HG02973 (cell line): ENCODE results near the gene FHL2.
"Not testable (repeated sequence)": the region's sequence is repeated elsewhere in the genome, so short reads cannot be mapped to it uniquely, and the experiment has no call there.

Experiments
- ATAC-seq: cut with Tn5 transposase; IDR thresholded peaks from one replicate; pipeline ENCODE4 v1.9.1; 2021; ENCODE audit warnings: moderate library complexity; ENCODE audit not compliant: unreplicated experiment

Gene FHL2

DNA sequence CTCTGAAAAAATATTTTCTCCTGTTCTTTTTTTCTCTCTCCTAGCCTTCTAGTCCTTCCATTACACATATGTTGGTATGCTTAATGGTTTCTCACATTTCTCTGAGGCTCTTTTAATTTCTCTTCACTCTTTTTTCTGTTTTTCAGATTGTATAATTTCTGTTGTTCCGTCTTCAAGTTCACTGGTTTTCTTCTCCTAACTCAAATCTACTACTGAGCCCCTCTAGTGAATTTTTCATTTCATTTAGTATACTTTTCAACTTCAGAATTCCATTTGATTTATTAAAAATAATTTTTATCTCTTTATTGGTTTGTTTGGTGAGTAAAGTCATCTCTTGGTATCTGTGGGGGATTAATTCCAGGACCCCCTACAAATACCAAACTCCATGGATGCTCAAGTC, 41.7 kb downstream of the FHL2 start:
- ATAC-seq, result no peak

- ATAC-seq, result no peak
Observed at GRCh38 chr2:105344704-105345345, 54.0 kb downstream of the FHL2 start.

DNA sequence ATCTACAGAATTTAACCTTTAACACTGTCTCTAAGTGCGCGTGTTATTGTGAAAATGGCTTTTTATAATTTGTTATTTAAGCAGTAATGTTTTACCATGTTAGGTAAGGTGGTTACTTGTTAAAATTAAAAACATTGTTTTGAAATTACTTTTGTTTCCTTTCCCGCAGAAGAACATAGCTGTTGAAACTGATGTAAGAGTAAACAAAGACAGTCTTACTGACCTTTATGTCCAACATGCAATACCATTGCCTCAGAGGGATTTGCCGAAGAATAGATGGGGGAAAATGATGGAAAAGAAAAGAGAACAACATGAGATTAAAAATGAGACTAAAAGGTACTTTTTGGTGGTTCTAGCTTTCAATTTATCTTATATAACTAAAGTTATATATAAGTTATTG, 59.4 kb downstream of the FHL2 start:
- ATAC-seq, result no peak

GRCh38 chr2:105338020-105338385, 60.8 kb downstream of the FHL2 start:
- ATAC-seq, result peak; percentile 22

GRCh38 chr2:105337122-105338019, 61.5 kb downstream of the FHL2 start, which contains the start of gene C2orf49:
Gene C2orf49, plus strand, starts transcription at chr2:105337540. Its CDS starts 48 bp downstream, at chr2:105337588.
- ATAC-seq, result peak; percentile 85

DNA sequence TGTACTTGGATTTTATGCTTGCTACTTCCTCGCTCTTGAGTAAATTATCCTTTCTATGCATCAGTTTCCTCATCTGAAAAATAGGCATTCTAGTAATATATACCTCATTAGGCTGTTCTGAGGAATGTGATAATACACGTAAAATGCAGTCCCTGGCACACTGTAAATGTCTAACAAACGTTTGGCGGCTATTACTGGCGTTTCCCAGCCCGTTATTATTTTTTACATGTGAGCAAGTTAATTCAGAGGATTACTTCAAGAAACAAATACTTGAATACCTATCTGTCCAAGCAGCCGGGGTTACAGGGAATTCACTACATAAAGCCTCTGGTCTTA, 62.1 kb downstream of the FHL2 start:
- ATAC-seq, result no peak

DNA sequence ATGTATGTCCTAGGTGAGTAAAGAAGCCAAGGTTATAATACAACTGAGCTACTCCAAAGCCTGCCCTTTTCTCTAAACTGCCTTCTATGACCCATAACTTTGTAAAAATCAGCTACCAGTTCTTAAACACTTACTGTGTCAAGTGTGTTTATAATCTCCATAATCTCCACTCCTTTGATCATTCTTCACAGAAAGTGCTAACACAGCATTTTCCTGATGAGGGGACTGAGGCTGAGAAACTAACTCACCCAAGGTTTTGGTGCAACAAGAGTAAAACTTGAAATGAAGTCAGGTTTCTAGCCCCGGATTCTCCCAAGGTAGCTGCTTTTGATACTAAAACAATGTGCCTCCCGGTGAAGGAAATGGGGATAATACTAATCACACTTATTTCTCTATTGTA, 63.4 kb downstream of the FHL2 start:
- ATAC-seq, result no peak

GRCh38 chr2:105334211-105334610, 64.6 kb downstream of the FHL2 start:
- no peak for ATAC-seq

GRCh38 chr2:105330681-105331375, 68.0 kb downstream of the FHL2 start:
- no peak for ATAC-seq

DNA sequence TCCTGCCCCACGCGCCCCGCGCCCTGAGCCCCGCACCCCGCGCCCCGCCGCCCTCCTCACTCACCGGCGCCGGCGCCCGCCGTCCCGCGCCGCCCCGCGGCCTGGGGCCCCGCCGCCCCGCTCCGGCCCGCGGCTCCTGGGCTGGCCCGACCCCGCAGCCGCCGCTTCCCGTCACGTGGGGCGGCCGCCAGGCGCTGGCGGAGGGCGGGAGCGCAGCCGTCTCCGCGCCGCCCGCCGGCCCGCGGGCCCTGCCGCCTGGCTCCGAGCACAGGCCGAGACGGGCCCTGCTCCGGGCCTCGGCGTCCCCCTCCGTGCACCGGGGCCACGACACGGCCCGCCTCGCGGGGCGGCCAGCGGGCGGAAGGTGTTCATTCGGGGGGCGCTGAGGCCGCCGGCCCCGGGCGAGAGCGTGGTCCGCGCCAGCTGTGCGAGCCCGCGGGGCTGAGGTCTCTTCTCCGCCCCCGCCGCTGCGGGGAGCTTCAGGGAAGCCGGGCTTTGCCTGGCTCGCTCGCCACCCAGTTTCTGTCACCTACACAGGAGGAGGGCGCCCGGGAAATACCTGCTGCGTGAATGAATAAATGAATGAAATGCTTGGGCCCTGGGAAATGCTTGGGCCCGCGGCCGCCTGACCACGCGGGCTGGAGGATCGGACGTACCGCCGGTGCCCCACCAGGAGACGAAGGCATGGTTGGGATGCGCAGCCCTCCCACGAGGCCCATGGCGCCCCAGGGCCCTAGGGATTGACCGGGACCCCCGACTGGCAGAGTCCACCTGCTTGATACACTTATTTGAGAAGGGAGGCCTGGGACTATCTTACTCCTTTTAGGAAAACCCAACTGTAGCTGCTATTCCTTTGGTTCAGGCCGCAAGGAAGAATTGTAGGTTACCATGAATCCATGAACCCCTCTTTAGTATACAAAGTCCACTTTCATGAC, 69.0 kb downstream of the FHL2 start, which contains the start of gene TGFBRAP1:
Gene TGFBRAP1, minus strand, starts transcription at position 175 of the 935 bp plus-strand sequence. CDS start 21,434 bp downstream, outside the sequence.
- peak; percentile 68 for ATAC-seq

DNA sequence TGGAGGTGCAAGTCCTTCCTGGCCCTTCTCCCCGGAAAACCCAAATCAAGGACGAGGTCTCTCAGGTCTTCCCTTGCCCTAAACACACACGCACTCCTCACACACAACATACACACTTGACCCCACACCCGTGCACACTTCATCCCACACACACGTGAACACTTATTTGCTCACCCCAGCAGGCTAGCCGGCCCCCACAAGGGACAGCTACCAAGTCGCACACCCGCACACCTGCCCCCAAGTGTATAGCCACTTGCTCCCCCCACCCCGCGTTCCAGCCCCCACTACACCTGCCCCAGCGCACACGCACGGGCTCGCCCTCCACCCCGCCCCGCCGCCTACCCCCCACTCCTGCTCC, 69.7 kb downstream of the FHL2 start:
- no peak for ATAC-seq

DNA sequence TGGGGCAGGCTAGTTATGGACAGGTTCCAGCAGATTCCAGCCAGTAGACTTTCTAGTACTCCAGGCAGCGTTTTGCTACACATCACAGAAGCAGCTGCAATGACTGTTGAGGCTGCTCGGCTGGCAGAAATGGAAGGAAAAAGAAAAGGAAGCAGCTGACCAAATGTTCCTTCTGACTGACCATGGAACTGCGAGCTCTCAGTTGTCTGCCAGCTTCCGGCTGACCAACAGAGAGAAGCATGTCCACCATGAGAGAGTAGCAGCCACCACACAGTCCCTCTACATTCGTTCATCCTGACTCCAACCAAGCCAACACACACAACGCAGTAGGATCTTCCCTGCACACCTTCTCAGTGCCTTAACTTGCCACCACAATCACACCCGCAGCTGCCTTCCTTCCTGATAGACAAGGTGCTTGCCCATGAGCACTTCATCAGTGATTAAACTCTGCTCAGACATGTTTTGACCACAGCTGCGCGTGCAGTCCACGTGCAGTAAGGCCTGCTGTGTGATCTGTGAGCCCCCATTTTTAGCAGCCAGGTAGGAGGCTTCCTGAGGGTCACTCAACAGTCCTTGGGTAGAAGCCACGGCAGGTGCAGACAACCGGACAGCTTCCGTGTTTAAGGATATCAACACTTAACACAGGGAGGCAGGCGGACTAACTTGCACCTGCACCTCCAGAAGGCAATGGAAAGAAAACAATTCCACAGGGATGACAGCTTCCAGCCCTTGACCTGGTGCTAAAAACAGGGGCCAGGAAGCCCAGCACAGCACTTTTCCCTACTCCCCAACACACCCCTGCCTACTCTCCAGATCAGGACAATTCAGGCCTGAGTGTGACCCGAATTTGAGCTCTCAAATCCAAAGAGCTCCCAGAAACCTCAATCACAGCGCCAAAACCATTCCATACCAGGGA, 70.3 kb downstream of the FHL2 start:
- no peak for ATAC-seq

GRCh38 chr2:105327690-105328089, 71.2 kb downstream of the FHL2 start:
- no peak for ATAC-seq

- ATAC-seq, result not testable (repeated sequence)
Observed at GRCh38 chr2:105327271-105327670, 71.6 kb downstream of the FHL2 start.

GRCh38 chr2:105325389-105325963, 73.4 kb downstream of the FHL2 start:
- no peak for ATAC-seq

GRCh38 chr2:105324732-105325131, 74.1 kb downstream of the FHL2 start:
- ATAC-seq, result no peak

- no peak for ATAC-seq
Observed at GRCh38 chr2:105324101-105324500, 74.8 kb downstream of the FHL2 start.

- ATAC-seq, result no peak
Observed at GRCh38 chr2:105323111-105323510, 75.7 kb downstream of the FHL2 start.
